GM12878 (cell line): ENCODE measurements around the gene TPGS2. TPM values are rescaled to one million over a fixed set of nuclear protein-coding genes. Genes with fewer than 3 reads are reported as not detected.
A peak's percentile ranks its signal among the peaks of the same experiment; 100 is the strongest.

Experiments
- ATAC-seq: fragments of 200-7000 bp; cut with Tn5 transposase; 3 replicates; pipeline ENCODE4 v1.9.1; 2020; ENCODE audit warnings: mild to moderate bottlenecking, moderate library complexity
- BruUV-seq: library from RNA; stranded (reverse); fragments of 400-500 nt; replicated peaks from 2 replicates; lab custom pipeline; 2021; lab: Mats Ljungman, UMichigan
- CTCF ChIA-PET: fragments of 300-600 bp; sonication (Branson Sonifier 250); formaldehyde crosslinking; extraction: SDS; loops from one replicate; lab custom pipeline; 2021; ENCODE audit warnings: inconsistent platforms; lab: Yijun Ruan, JAX
- POLR2A ChIA-PET: fragments of 350-600 bp; formaldehyde crosslinking; extraction: SDS; loops from one replicate; lab custom pipeline; 2021; ENCODE audit warnings: inconsistent platforms; lab: Charles Lee
- RAD21 ChIA-PET: fragments of 300-600 bp; sonication (Branson Sonifier 250); formaldehyde crosslinking; loops from one replicate; lab custom pipeline; 2023; ENCODE audit warnings: antibody characterized with exemption; ENCODE audit not compliant: unreplicated experiment; lab: Charles Lee
- SMC1A ChIA-PET: fragments of 300-600 bp; sonication (Branson Sonifier 250); formaldehyde crosslinking; loops from one replicate; lab custom pipeline; 2023; ENCODE audit not compliant: unreplicated experiment, uncharacterized antibody; lab: Charles Lee
- DNase-seq: peaks from one replicate; pipeline ENCODE4 v3.0.0-alpha.2; 2011; ENCODE audit warnings: low read depth, low spot score
- FAIRE-seq: peaks from 3 replicates; lab custom pipeline; 2011; peaks lifted over from hg19 to GRCh38; lab: Jason Lieb, UNC
- H2AFZ ChIP-seq: 2 replicates; pipeline ENCODE4 v1.6.0; 2011; ENCODE audit warnings: low read depth, low read length, control low read depth; ENCODE audit not compliant: control insufficient read depth
- H3K27ac ChIP-seq: 2 replicates; pipeline ENCODE4 v1.5.1; 2011; ENCODE audit warnings: control low read depth; ENCODE audit not compliant: control insufficient read depth, insufficient read depth
- H3K27me3 ChIP-seq, 2 experiments: replicated peaks in 1 of 2; 2 replicates each; pipeline versions ENCODE4 v1.6.0 to v1.6.1; 2011; ENCODE audit warnings: low read length in 1 of 2; ENCODE audit not compliant: control insufficient read depth in 2 of 2, insufficient read depth in 2 of 2
- H3K36me3 ChIP-seq, 2 experiments: 2 replicates each; pipeline ENCODE4 v1.5.1; 2011; ENCODE audit warnings: low read length in 1 of 2; ENCODE audit not compliant: control insufficient read depth in 2 of 2, insufficient read depth in 2 of 2
- H3K4me1 ChIP-seq: 2 replicates; pipeline ENCODE4 v1.6.1; 2011; ENCODE audit warnings: mild to moderate bottlenecking, low read length, moderate library complexity, mixed read lengths; ENCODE audit not compliant: control insufficient read depth, insufficient read depth
- H3K4me2 ChIP-seq: 2 replicates; pipeline ENCODE4 v1.6.0; 2011; ENCODE audit warnings: control low read depth; ENCODE audit not compliant: control insufficient read depth, insufficient read depth
- H3K4me3 ChIP-seq: fragments of 200-600 bp; sonication (generic); 2 replicates; pipeline ENCODE4 v1.5.1; 2016
- H3K79me2 ChIP-seq: 2 replicates; pipeline ENCODE4 v1.6.0; 2011; ENCODE audit warnings: low read length; ENCODE audit not compliant: control insufficient read depth, insufficient read depth
- H3K9ac ChIP-seq: 2 replicates; pipeline ENCODE4 v1.8.0; 2011; ENCODE audit warnings: low read length, control low read depth, mixed read lengths; ENCODE audit not compliant: control insufficient read depth, insufficient read depth
- H3K9me3 ChIP-seq: replicated peaks from 3 replicates; pipeline ENCODE4 v1.5.1; 2011; ENCODE audit warnings: mild to moderate bottlenecking, low read length; ENCODE audit not compliant: control insufficient read depth, insufficient read depth
- H4K20me1 ChIP-seq: 2 replicates; pipeline ENCODE4 v1.6.0; 2011; ENCODE audit not compliant: control insufficient read depth, insufficient read depth
- E4F1 ChIP-seq: fragments of 450-650 bp; IDR thresholded peaks from 2 replicates; pipeline ENCODE4 v1.6.1; 2018; ENCODE audit warnings: borderline replicate concordance, mild to moderate bottlenecking; ENCODE audit not compliant: partially characterized antibody
- SMC3 ChIP-seq: IDR thresholded peaks from 2 replicates; pipeline ENCODE4 v1.6.1; 2011; ENCODE audit warnings: low read length, improper control_type of control experiment, borderline replicate concordance
- SPI1 ChIP-seq: IDR thresholded peaks from 2 replicates; pipeline ENCODE4 v1.6.1; 2011; ENCODE audit warnings: low read depth, mild to moderate bottlenecking, low read length, moderate library complexity, borderline replicate concordance; ENCODE audit not compliant: insufficient read depth
- ZNF24 ChIP-seq: fragments of 450-650 bp; IDR thresholded peaks from 2 replicates; pipeline ENCODE4 v1.6.1; 2017; ENCODE audit warnings: antibody characterized with exemption, mild to moderate bottlenecking
- ZNF622 ChIP-seq: fragments of 450-650 bp; IDR thresholded peaks from 2 replicates; pipeline ENCODE4 v1.6.1; 2017; ENCODE audit warnings: mild to moderate bottlenecking, inconsistent platforms
- WGBS: methylation state at CpG from one replicate; pipeline ENCODE4 v1.1.6; 2016; ENCODE audit warnings: low lambda C conversion rate; ENCODE audit not compliant: insufficient replicate concordance, insufficient coverage; ENCODE audit errors: missing lambda C conversion rate; 5-methylcytosine and 5-hydroxymethylcytosine counted together
- in situ Hi-C: fragments of 300-500 bp; cut with MboI; formaldehyde crosslinking; loops from 9 replicates; pipeline ENCODE4 v1.14.3; 2018; ENCODE audit warnings: mixed read lengths
- intact Hi-C: fragments of 100-400 bp; cut with micrococcal nuclease; formaldehyde crosslinking; loops from one replicate; pipeline ENCODE4 v1.14.2; 2022; ENCODE audit not compliant: unreplicated experiment
- polyA plus RNA-seq, 11 experiments: library from polyadenylated mRNA; depleted of rRNA in 4 of 11; unstranded in 6 of 11; stranded (reverse) in 5 of 11; fragments of >200 nt; fragmentation: Nextera tagmentation in 4 of 11; fragmentation: Illumina TruSeq in 1 of 11; extraction: Ambion mirVana in 4 of 11; extraction: Trizol in 1 of 11; gene quantifications; 1 replicate in 1 of 11; 2 replicates in 10 of 11; pipeline versions ENCODE4 v1.2.1 to v1.2.3, GENCODE V29; 2011 to 2016; ENCODE audit warnings: inconsistent platforms in 2 of 11, missing spikeins in 2 of 11, low read depth in 1 of 11
- total RNA-seq, 4 experiments: library from RNA; depleted of rRNA in 3 of 4; stranded (reverse); fragments of >200 nt in 3 of 4; fragmentation: Illumina TruSeq in 1 of 4; extraction: Trizol in 1 of 4; gene quantifications; 2 replicates each; pipeline versions ENCODE4 v1.2.1 to v1.2.3, GENCODE V29; 2013 to 2021
- TF ChIP-seq, protein P1 (sequence below): fragments of 450-650 bp; formaldehyde crosslinking; IDR thresholded peaks from 2 replicates; pipeline ENCODE4 v1.5.0; 2022; ENCODE audit warnings: mild to moderate bottlenecking, missing genetic modification characterization

TPGS2 gene
- total and polyA plus RNA-seq, 10 of the 15 experiments (the other 5 are each of a cell fraction or from before 2014, with no cell fraction given): 39.8 to 181 (median 88.9) TPM

- TF ChIP-seq SMC3: no peak
- no peak for TF ChIP-seq ZNF622
- no peak for TF ChIP-seq E4F1
- no peak for TF ChIP-seq ZNF24
- TF ChIP-seq, all 136 proteins: peak for 0
These were observed 68.2 kb downstream of the TPGS2 start (continued) for GRCh38 chr18:36760598-36760997.

- DNase-seq: no peak
- ChIA-PET CTCF (no interaction called here), SMC1A (interaction anchor here (1.2 kb wide), 1 partner anchor 10 kb away, joined by 3 read pairs; no protein-coding TSS in a partner anchor), POLR2A (no interaction called here), RAD21 (no interaction called here)
- H3K36me3 ChIP-seq: no peaks in the 10 kb centered on the region
- no peak overlapping the region for H2AFZ ChIP-seq
- no peak overlapping the region for H3K9ac ChIP-seq
- 8% methylated on average over 6 of the region's 6 CpGs for WGBS
- H3K27me3 ChIP-seq: no peaks in the 10 kb centered on the region
- intact Hi-C loops: loop anchor here (5.0 kb wide), 2 partner anchors 187 to 662 kb away; no protein-coding TSS in a partner anchor
- no peak for FAIRE-seq
- no peak overlapping the region for H3K27ac ChIP-seq
- no TSS peak for BruUV-seq
- no peak overlapping the region for H3K4me2 ChIP-seq
- peak; percentile 78 for ATAC-seq
- H3K4me3 ChIP-seq: no peak overlapping the region
- no peaks in the 10 kb centered on the region for H3K79me2 ChIP-seq
- H4K20me1 ChIP-seq: no peaks in the 10 kb centered on the region
- no peaks in the 10 kb centered on the region for H3K4me1 ChIP-seq
- H3K9me3 ChIP-seq: no peaks in the 10 kb centered on the region
- TF ChIP-seq, protein P1, sequence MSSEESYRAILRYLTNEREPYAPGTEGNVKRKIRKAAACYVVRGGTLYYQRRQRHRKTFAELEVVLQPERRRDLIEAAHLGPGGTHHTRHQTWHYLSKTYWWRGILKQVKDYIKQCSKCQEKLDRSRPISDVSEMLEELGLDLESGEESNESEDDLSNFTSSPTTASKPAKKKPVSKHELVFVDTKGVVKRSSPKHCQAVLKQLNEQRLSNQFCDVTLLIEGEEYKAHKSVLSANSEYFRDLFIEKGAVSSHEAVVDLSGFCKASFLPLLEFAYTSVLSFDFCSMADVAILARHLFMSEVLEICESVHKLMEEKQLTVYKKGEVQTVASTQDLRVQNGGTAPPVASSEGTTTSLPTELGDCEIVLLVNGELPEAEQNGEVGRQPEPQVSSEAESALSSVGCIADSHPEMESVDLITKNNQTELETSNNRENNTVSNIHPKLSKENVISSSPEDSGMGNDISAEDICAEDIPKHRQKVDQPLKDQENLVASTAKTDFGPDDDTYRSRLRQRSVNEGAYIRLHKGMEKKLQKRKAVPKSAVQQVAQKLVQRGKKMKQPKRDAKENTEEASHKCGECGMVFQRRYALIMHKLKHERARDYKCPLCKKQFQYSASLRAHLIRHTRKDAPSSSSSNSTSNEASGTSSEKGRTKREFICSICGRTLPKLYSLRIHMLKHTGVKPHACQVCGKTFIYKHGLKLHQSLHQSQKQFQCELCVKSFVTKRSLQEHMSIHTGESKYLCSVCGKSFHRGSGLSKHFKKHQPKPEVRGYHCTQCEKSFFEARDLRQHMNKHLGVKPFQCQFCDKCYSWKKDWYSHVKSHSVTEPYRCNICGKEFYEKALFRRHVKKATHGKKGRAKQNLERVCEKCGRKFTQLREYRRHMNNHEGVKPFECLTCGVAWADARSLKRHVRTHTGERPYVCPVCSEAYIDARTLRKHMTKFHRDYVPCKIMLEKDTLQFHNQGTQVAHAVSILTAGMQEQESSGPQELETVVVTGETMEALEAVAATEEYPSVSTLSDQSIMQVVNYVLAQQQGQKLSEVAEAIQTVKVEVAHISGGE (CRISPR knock-in tag): no peak
- peak; percentile 59; the same call in 1 of the 2 replicates for TF ChIP-seq SPI1
- in situ Hi-C loops: no loop called here
These were observed 69.5 kb downstream of the TPGS2 start for GRCh38 chr18:36759167-36759776.
